Measurements from ENCODE around the gene CHST8.

Gene CHST8

DNA sequence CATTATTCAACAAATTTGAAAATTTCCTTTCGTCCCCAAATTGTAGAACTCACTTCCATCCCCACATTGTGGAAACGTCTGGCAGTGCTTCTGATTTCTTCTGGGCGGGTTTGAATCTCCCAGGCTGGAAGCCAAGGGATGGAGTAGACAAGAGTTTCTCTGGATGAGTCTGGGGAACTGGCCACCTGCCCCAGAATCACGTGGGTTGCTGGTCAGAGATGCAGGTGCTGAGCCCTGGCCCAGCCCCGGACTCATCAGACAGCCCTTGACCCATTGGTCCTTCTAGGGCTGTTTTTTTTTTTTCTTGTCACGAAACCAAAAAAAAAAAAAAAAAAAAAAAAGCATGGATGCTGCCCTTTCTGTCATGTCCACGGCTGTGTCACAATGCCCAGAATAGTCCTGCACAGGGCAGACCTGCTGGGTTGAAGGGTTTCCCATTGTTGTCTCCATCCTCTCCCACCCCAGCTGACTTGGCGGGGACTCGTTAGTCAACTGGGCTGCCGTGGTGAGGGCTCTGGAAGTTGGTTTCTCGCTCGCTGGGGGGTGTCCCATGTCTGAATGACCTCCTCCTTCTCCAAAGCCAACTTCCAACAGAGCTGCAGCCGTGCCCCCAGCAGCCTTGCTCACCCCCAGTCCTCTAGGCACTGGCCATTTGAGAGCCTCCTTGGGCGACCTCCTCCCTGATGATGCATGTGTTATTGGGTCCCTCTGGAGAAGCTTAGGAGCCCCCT is 12.8 kb downstream of the CHST8 start:
- Histone ChIP-seq H3F3A (ENCODE audit: control insufficient read depth, insufficient read depth) (no peaks in the 10 kb centered on the region), H4K20me1 (ENCODE audit: control insufficient read depth, insufficient read depth, low read depth, low read length) (no peaks in the 10 kb centered on the region), H3K9me2 (replicated peaks; ENCODE audit: control insufficient read depth, low read length) (no peaks in the 10 kb centered on the region), H3K4me2 (ENCODE audit: low read length) (no peak overlapping the region), H3K27ac (ENCODE audit: low read depth, low read length) (no peak overlapping the region), H3K27me3 (ENCODE audit: control insufficient read depth, low read length) (no peaks in the 10 kb centered on the region), H3K36me3 (ENCODE audit: control insufficient read depth, low read length) (no peaks in the 10 kb centered on the region), H3K4me3 (ENCODE audit: low read length) (no peak overlapping the region), H3K9me3 (ENCODE audit: control insufficient read depth, insufficient read depth, low read length) (no peaks in the 10 kb centered on the region), H3K4me1 (ENCODE audit: control insufficient read depth, low read length) (no peaks in the 10 kb centered on the region), H3K79me2 (ENCODE audit: control insufficient read depth, low read length) (no peaks in the 10 kb centered on the region)
- TF ChIP-seq EZH2phosphoT487 (IDR thresholded peaks at IDR 0.05; ENCODE audit: borderline replicate concordance, low read length): no peak
- TF ChIP-seq, protein P1, sequence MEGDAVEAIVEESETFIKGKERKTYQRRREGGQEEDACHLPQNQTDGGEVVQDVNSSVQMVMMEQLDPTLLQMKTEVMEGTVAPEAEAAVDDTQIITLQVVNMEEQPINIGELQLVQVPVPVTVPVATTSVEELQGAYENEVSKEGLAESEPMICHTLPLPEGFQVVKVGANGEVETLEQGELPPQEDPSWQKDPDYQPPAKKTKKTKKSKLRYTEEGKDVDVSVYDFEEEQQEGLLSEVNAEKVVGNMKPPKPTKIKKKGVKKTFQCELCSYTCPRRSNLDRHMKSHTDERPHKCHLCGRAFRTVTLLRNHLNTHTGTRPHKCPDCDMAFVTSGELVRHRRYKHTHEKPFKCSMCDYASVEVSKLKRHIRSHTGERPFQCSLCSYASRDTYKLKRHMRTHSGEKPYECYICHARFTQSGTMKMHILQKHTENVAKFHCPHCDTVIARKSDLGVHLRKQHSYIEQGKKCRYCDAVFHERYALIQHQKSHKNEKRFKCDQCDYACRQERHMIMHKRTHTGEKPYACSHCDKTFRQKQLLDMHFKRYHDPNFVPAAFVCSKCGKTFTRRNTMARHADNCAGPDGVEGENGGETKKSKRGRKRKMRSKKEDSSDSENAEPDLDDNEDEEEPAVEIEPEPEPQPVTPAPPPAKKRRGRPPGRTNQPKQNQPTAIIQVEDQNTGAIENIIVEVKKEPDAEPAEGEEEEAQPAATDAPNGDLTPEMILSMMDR (IDR thresholded peaks at IDR 0.05; ENCODE audit: low read depth, low read length, poor library complexity, severe bottlenecking): no peak

DNA sequence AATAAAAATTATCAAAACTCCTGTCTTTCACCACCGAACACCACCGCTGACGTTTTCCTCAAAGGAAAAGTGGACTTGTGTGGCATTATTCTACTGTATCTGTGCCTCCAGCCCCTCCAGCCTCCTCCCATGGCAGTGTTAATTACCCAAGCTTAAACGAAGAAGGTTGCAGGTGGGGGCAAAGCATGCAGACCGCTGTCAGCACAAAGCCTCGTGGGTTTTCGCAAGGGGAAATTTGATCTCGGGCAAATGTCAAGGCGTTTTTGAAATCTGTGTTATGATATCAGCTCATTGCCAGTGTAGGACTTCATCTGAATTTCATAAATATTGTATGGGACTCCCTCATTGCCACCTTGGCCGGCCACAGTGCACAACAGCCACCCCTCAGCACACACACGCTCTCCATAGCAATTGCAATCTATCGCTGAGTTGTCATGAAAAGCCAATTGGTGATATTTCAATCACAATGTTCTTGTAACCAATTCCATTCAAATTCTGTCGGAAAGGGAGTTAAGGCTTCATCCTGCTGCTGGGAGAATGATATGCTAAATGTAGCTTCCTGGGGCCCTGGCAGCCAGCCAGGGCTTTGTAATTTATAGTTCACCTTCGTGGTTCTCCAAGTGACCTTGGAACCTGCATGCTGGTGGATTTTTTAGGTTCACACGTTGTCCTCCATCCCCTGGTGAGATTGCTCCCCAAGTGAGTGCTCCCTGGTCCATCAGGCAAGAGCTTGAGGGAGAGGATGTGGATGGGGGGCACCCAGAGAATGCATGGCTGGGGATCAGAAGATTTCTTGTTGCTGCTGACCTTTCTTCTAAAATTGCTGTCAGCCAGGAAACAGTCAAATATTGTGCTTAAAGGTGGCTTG is 16.6 kb downstream of the CHST8 start:
- Histone ChIP-seq H3K79me2 (ENCODE audit: control insufficient read depth, low read length) (no peaks in the 10 kb centered on the region), H3K4me3 (ENCODE audit: low read length) (no peak overlapping the region), H3K9me2 (replicated peaks; ENCODE audit: control insufficient read depth, low read length) (no peaks in the 10 kb centered on the region), H3K9me3 (ENCODE audit: control insufficient read depth, insufficient read depth, low read length) (no peaks in the 10 kb centered on the region), H3K27ac (ENCODE audit: low read depth, low read length) (no peak overlapping the region), H3K27me3 (ENCODE audit: control insufficient read depth, low read length) (no peaks in the 10 kb centered on the region), H3K4me1 (ENCODE audit: control insufficient read depth, low read length) (no peaks in the 10 kb centered on the region), H3F3A (ENCODE audit: control insufficient read depth, insufficient read depth) (no peaks in the 10 kb centered on the region), H4K20me1 (ENCODE audit: control insufficient read depth, insufficient read depth, low read depth, low read length) (no peaks in the 10 kb centered on the region), H3K36me3 (ENCODE audit: control insufficient read depth, low read length) (no peaks in the 10 kb centered on the region), H3K4me2 (ENCODE audit: low read length) (no peak overlapping the region)
- TF ChIP-seq, protein P1 (IDR thresholded peaks at IDR 0.05; ENCODE audit: low read depth, low read length, poor library complexity, severe bottlenecking): no peak
- no peak for TF ChIP-seq EZH2phosphoT487 (IDR thresholded peaks at IDR 0.05; ENCODE audit: borderline replicate concordance, low read length)

DNA sequence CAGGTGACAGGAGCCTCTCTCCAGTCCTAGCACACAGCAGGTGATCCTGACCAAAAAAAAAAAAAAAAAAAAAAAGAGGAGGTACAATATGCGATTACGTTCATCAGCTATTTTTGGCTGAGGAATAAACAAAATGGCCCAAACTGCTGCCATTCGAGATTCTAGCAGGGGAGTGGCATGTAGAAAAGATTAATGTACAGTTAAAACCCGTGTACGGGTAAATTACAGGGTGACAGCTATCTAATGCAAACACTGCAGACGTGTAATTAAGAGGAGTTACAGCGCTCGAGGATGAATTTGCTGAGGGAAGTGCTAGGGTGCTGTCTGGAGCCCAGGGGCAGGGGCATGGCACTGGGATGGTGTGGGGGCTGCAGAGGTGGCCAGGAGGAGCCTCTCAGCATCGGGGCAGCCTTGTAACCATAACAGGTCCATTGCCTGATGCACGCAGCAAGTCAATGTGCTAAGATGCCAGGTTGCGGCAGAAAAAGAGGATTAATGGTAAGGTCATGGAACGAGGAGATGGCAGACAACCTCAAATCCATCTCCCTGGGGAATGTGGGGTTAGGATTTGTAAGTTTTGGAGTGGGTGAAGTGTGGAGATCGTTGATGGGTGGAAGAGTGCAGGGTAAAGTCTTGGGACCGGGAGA is 17.4 kb downstream of the CHST8 start:
- Histone ChIP-seq H3K9me3 (ENCODE audit: control insufficient read depth, insufficient read depth, low read length) (no peaks in the 10 kb centered on the region), H3K4me3 (ENCODE audit: low read length) (no peak overlapping the region), H3K4me1 (ENCODE audit: control insufficient read depth, low read length) (no peaks in the 10 kb centered on the region), H3K36me3 (ENCODE audit: control insufficient read depth, low read length) (no peaks in the 10 kb centered on the region), H3K27ac (ENCODE audit: low read depth, low read length) (no peak overlapping the region), H3K27me3 (ENCODE audit: control insufficient read depth, low read length) (no peaks in the 10 kb centered on the region), H3F3A (ENCODE audit: control insufficient read depth, insufficient read depth) (no peaks in the 10 kb centered on the region), H4K20me1 (ENCODE audit: control insufficient read depth, insufficient read depth, low read depth, low read length) (no peaks in the 10 kb centered on the region), H3K79me2 (ENCODE audit: control insufficient read depth, low read length) (no peaks in the 10 kb centered on the region), H3K9me2 (replicated peaks; ENCODE audit: control insufficient read depth, low read length) (no peaks in the 10 kb centered on the region), H3K4me2 (ENCODE audit: low read length) (no peak overlapping the region)
- no peak for TF ChIP-seq EZH2phosphoT487 (IDR thresholded peaks at IDR 0.05; ENCODE audit: borderline replicate concordance, low read length)
- TF ChIP-seq, protein P1 (IDR thresholded peaks at IDR 0.05; ENCODE audit: low read depth, low read length, poor library complexity, severe bottlenecking): no peak

Data from DOHH2 (cell line).